Suppressor macrophage treated with lipopolysaccharide for 4 hours (primary cell): ENCODE results near the gene GARIN6.
"Not testable (repeated sequence)": the region's sequence is repeated elsewhere in the genome, so short reads cannot be mapped to it uniquely, and the experiment has no call there.

Experiments used
- DNase-seq: peaks from one replicate; pipeline ENCODE4 v3.0.0-alpha.2; 2020

The GARIN6 gene

GRCh38 chr12:99647453-99647852, at the start of gene GARIN6:
Gene GARIN6, plus strand, starts transcription at chr12:99647753. Its CDS starts 422 bp downstream, at chr12:99648175.
- DNase-seq, result no peak

GRCh38 chr12:99598785-99599184, 48.8 kb upstream of the GARIN6 start:
- no peak for DNase-seq

- DNase-seq, result no peak
These were observed 47.2 kb upstream of the GARIN6 start for GRCh38 chr12:99600388-99600787.

- no peak for DNase-seq
These were observed 37.9 kb upstream of the GARIN6 start for GRCh38 chr12:99609455-99610181.

- DNase-seq, result no peak
These were observed 36.4 kb upstream of the GARIN6 start for GRCh38 chr12:99611117-99611516.

GRCh38 chr12:99611599-99611998, 36.0 kb upstream of the GARIN6 start:
- no peak for DNase-seq

- no peak for DNase-seq
These were observed 28.9 kb upstream of the GARIN6 start for GRCh38 chr12:99618657-99619056.

- peak; percentile 56 for DNase-seq
These were observed 28.0 kb upstream of the GARIN6 start for GRCh38 chr12:99619389-99620158.

GRCh38 chr12:99620159-99620479, 27.4 kb upstream of the GARIN6 start:
- DNase-seq, result no peak

GRCh38 chr12:99624591-99624990, 23.0 kb upstream of the GARIN6 start:
- DNase-seq, result not testable (repeated sequence)

- DNase-seq, result no peak
These were observed 20.1 kb upstream of the GARIN6 start for GRCh38 chr12:99627459-99627858.

GRCh38 chr12:99644629-99645028, 2.9 kb upstream of the GARIN6 start:
- no peak for DNase-seq

- no peak for DNase-seq
These were observed 630 bp downstream of the GARIN6 start for GRCh38 chr12:99648183-99648582.

- DNase-seq, result no peak
These were observed 2.0 kb downstream of the GARIN6 start for GRCh38 chr12:99649551-99649950.

GRCh38 chr12:99658671-99659349, 11.3 kb downstream of the GARIN6 start:
- DNase-seq, result no peak

GRCh38 chr12:99670635-99671034, 23.1 kb downstream of the GARIN6 start:
- no peak for DNase-seq

GRCh38 chr12:99680276-99680675, 32.7 kb downstream of the GARIN6 start:
- DNase-seq, result no peak

- no peak for DNase-seq
These were observed 38.6 kb downstream of the GARIN6 start for GRCh38 chr12:99686142-99686541.

GRCh38 chr12:99695050-99695449, 47.5 kb downstream of the GARIN6 start:
- no peak for DNase-seq
